HG03460 (cell line): ENCODE results near the gene PPP1R37.

Experiments
- ATAC-seq: cut with Tn5 transposase; IDR thresholded peaks from one replicate; pipeline ENCODE4 v1.9.1; 2021; ENCODE audit not compliant: unreplicated experiment

Gene PPP1R37

DNA sequence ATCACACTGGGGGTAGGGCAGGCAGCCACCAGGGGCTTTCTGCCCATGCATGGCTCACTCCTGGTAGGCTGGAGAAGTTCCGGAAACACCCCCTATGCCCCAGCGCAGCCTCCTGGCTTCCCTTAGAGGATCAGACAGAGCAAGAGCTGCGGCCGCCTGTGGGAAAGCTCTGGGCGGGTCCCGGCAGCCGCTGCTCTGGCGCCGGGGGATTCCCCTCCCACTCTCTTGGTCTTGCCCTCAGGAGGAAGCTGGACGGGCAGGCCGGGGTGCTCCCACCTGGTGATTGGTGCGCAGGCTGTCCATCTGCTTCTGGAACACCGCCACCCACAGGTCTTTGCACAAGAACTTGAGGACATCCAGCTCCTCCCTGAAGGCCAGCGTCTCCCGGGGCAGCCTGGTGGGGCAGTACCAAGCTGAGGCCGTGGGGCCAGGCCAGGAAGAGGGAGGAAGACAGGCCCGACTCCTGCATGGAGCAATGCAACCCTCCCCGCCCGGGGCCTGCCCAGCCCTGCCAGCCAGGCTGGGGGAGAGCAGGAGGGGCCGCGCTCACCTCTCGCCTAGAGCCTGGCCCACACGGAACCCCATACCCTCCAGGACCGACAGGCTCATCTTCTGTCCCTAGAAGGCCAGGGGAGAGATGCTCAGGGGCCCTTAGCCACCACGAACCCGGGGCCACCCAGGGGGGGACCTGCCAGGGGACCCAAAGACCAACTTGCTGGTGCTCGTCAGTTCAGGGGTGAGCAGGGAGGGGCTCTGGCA lies 71.8 kb downstream of the PPP1R37 start:
- peak; percentile 64 for ATAC-seq

DNA sequence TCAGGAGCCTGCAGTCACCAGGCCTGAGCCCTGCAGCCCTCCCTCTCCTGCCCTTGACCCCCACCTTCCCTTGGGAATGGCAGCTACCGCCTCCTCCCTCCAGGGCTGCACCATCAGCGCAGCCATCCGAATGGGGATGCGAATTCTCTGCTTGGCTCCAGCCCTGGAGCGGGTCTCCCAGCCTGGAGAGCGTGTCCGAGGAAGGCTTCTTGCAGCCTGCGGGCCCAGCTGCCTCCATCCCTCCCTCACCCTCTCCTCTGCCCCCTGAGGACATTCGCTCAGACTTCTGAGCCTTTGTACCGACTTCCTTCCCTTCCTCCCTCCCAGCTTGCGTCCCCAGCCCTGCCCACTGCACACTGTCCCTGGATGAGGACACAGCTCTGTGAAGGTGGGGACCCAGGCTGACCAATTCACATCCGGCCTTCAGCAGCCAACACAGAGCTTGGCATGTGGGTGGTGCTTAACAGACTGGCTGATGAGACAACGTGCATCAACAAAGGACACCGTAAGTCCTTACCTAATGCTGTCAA lies 73.8 kb downstream of the PPP1R37 start:
- ATAC-seq, result no peak

- ATAC-seq, result no peak
These were observed 75.9 kb downstream of the PPP1R37 start for GRCh38 chr19:45168767-45169351.

DNA sequence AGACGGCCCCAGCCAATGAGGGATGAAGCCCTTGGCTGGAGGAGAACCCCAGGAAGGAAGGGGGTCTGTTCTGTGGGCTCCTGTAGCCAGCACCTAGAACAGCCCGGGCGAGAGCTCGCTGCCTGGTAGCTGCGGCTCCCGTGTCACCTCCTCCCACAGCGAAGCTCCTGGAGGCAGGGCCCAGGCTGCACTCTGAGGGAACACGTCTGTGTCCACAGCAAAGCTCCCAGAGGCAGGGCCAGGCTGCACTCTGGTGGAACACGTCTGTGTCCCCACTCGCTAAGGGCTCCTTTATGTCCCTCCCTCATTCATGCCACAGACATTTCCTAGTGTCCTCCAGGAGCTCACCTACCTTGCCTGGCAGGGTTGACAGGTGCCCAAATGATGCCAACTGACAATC lies 76.6 kb downstream of the PPP1R37 start:
- no peak for ATAC-seq

DNA sequence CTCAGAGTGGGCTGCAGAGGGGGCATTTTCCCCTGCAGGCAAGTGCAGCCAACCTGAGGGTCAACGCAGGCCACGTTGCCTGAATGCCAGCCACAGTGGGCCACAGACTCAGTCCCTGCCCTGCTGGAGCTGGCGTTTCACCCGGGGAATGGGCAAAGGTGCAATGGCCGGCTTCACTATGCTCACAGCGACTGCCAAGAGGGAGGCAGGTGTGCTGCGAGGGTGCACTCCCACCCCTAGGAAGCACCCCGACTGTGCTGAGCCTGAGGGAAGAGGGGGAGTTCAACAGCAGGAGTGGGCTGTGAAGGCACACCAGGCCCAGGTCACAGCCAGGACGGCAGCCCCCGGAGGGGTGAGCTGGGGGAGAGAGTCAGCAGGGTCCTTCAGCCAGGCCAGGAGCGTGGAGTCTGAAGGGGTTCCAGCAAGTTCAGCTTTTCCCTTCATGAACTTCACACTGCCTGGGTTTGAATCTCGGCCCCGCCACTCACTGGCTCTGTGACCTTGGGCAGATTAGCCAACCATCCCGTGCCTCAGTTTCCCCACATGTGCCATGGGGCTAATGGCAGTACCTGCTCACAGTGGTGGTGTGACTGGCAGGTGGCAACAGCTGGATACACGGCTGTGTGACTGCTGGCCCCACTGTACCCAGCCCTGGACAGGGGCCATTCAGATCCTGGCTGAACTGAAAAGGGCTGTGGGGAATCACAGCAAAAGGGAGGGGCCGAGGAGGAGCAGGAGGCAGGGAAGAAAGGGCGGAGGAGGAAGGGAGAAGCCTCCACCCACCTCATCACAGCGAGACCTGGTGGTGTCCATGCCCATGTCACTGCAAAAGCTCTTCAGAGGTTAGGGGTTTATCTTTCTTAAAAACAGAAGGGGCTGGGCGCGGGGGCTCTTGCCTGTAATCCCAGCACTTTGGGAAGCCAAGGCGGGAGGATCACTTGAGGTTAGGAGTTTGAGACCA lies 77.4 kb downstream of the PPP1R37 start:
- no peak for ATAC-seq

- no peak for ATAC-seq
These were observed 78.2 kb downstream of the PPP1R37 start for GRCh38 chr19:45171211-45171623.

GRCh38 chr19:45172173-45172572 lies 79.2 kb downstream of the PPP1R37 start:
- ATAC-seq, result no peak

GRCh38 chr19:45172611-45173208 lies 79.7 kb downstream of the PPP1R37 start:
- no peak for ATAC-seq

GRCh38 chr19:45173816-45174215 lies 80.8 kb downstream of the PPP1R37 start:
- no peak for ATAC-seq

DNA sequence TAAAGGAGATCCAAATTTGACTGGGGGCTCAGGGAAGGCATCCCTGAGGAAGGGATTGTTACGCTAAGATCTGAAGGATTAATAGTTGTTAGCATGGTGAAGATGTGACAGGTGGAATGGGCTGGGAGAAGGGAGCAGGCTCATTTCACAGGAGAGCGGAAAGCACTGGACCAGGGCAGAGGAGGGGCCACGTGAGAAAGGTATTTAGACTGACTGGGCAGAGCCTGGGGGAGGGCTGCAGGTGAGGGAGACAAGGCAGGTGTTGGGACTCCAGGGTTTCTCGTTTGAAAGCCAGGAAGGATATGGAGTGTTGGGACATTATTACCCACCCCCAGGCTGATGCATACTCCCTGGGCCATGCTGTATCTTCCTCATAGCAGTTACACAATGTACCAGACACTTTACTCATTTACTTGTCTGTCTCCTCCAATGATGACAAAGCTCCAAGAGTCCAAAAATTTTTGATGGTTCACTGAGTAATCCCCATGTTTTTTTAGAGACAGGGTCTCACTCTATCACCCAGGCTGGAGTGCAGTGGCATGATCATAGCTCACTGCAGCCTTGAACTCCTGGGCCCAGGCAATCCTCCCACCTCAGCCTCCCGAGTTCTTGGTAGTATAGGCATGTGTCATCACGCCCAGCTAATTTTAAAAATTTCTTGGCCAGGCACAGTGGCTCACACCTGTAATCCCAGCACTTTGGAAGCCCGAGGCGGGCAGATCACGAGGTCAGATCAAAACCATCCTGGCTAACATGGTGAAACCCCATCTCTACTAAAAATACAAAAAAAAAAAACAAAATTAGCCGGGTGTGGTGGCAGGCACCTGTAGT lies 82.8 kb downstream of the PPP1R37 start:
- ATAC-seq, result no peak

DNA sequence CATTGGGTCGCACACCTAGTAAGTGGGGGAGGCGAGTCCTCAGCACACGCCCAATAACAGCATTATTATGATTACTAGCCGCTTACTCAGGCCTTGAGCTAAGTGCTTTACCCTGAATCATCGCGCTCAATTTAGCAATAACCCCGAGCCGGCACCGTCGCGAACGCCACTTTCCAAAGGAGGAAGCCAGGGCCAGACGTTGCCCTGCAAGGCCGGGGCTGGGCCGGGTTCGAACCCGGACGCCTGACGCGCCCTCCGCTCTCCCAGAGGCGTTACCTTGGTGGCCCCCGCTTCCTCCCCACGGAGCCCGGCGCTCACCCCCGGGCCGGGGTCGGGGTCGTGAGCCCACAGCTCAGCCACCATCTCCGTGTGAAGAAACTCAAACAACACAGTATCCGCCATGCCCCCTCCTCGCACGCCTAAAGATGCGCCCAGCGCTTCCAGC lies 84.9 kb downstream of the PPP1R37 start, which contains the start of gene TRAPPC6A:
TRAPPC6A (minus strand) TSS at position 421 of the 445 bp plus-strand sequence; CDS start at position 402, 19 bp downstream.
- ATAC-seq, result peak; percentile 1

GRCh38 chr19:45178262-45179071 lies 85.5 kb downstream of the PPP1R37 start, which contains the start of gene BLOC1S3:
Gene BLOC1S3, plus strand, starts transcription at chr19:45178784. Its CDS starts 513 bp downstream, at chr19:45179297.
- peak; percentile 71 for ATAC-seq

DNA sequence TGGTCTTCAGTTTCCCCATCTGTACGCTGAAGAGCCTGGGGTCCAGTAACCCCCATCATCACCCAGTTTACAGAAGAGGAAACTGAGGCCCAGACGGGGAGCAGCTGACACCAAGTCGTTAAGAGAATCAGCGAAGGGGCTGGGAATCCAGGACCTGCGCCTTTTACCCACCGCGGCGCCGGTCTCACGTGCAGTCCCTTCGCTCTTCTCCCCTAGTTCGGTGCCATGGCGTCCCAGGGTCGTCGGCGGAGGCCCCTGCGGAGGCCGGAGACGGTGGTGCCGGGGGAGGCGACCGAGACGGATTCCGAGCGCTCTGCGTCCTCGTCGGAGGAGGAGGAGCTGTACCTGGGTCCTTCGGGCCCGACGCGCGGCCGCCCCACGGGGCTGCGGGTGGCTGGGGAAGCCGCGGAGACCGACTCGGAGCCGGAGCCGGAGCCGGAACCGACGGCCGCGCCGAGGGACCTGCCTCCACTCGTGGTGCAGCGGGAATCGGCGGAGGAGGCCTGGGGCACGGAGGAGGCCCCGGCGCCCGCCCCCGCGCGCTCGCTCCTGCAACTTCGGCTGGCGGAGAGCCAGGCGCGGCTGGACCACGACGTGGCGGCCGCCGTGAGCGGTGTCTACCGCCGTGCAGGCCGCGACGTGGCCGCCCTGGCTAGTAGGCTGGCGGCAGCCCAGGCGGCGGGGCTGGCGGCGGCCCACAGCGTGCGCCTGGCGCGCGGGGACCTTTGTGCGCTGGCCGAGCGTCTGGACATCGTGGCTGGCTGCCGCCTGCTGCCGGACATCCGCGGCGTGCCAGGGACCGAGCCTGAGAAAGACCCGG lies 86.3 kb downstream of the PPP1R37 start:
- ATAC-seq, result no peak

DNA sequence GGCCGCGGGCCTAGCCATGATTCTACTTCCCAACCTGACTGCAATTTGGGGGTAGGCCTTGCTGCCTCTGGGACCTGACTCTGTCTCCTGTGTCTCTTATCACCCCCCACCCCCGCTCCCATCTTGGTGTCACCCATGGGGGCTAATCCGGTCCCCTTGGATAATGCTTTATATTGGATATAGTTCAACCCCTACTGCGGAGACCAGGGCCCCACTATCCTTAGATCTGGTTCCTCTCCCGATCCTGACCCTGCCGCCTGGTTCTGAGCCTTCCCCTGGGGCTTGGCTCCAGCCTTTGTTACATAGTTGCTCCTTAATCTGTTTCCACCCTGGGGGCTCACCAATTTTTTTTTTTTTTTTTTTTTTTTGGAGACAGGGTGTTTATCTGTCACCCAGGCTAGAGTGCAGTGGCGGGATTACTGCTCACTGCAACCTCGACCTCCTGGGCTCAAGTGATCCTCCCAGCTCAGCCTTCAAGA lies 87.0 kb downstream of the PPP1R37 start:
- no peak for ATAC-seq

DNA sequence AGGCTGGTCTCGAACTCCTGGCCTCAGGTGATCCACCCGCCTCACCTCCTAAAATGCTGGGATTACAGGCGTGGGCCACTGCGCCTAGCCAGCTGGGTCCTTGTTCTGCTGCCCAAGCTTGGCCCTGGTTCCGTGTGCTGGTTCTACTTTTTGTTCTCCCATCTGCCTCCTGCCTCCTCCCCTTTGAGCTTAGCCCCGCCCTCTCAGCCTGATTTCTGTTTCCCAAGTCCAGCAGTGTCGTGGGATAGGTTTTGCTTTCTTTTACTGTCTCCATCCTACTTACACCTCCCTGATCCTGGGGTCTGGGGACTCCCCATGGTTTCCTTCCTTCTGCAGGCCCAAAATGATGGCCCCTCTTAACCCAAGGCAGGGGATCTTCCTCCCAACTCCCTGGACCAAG lies 88.0 kb downstream of the PPP1R37 start:
- ATAC-seq, result no peak

DNA sequence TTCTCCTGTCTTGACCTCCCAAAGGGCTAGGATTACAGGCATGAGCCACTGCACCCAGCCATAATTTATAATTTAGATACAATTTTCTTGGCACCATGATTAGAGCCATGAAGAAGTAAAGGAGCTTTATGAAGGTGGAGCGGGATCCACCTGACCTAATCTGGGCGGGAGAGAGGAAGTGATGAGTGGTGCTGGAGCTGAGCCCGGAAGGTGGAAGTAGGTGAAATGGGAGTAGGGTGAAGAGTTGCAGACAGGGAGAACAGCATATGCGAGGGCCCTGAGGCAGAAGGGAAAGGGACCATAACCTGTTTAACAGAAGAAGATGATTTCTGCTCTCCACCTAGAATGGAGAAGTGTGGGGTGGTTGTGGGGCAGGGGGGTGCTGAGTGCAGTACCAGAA lies 89.8 kb downstream of the PPP1R37 start:
- no peak for ATAC-seq

DNA sequence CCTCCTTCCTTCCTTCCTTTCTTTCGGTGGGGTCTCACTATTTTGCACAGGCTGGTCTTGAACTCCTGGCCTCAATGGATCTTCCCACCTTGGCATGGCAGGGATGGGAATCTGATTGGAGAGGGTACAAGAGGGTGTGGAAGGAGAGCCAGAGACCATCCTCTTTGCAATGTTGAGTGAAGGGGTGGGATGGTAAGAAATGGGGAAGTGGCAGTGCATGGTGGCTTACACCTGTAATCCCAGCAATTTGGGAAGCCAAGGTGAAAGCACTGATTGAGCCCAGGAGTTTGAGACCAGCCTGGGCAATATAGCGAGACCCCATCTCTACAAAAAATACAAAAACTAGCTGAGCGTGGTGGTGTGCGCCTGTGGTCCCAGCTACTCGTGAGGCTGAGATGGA lies 91.1 kb downstream of the PPP1R37 start:
- no peak for ATAC-seq
